Vagina (tissue), 2 donors: Measurements from ENCODE around the gene GAS2L1.

Experiments used
- POLR2A ChIP-seq, 2 donors: fragments of 450-650 bp; IDR thresholded peaks; one replicate each; pipeline ENCODE4 v1.6.1; 2017; ENCODE audit warnings: antibody characterized with exemption in 2 of 2, mild to moderate bottlenecking in 2 of 2, moderate library complexity in 2 of 2
- TF ChIP-seq, protein P1 (sequence below), 3 experiments: fragments of 450-650 bp in 2 of 3; fragments of 200-600 bp in 1 of 3; sonication (generic) in 1 of 3; IDR thresholded peaks; one replicate each; pipeline ENCODE4 v1.5.1; 2017 to 2019; ENCODE audit warnings: antibody characterized with exemption in 3 of 3, mild to moderate bottlenecking in 2 of 3, moderate library complexity in 2 of 3

GRCh38 chr22:29325785-29326315 is 19.4 kb downstream of the GAS2L1 start:
- TF ChIP-seq, protein P1, sequence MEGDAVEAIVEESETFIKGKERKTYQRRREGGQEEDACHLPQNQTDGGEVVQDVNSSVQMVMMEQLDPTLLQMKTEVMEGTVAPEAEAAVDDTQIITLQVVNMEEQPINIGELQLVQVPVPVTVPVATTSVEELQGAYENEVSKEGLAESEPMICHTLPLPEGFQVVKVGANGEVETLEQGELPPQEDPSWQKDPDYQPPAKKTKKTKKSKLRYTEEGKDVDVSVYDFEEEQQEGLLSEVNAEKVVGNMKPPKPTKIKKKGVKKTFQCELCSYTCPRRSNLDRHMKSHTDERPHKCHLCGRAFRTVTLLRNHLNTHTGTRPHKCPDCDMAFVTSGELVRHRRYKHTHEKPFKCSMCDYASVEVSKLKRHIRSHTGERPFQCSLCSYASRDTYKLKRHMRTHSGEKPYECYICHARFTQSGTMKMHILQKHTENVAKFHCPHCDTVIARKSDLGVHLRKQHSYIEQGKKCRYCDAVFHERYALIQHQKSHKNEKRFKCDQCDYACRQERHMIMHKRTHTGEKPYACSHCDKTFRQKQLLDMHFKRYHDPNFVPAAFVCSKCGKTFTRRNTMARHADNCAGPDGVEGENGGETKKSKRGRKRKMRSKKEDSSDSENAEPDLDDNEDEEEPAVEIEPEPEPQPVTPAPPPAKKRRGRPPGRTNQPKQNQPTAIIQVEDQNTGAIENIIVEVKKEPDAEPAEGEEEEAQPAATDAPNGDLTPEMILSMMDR (IDR thresholded peaks at IDR 0.05): no peak
- TF ChIP-seq POLR2A (IDR thresholded peaks at IDR 0.05): no peak
